GM15510 (cell line): ENCODE results near the gene TAF1B.

Source experiments
- POLR2A ChIP-seq: IDR thresholded peaks from 3 replicates; pipeline ENCODE4 v1.6.1; 2011; ENCODE audit warnings: borderline replicate concordance; ENCODE audit not compliant: insufficient read length; ENCODE audit errors: extremely low read depth

The TAF1B gene

GRCh38 chr2:9968553-9969497 lies 125.6 kb downstream of the TAF1B start:
- TF ChIP-seq POLR2A: no peak

GRCh38 chr2:9970200-9971044 lies 127.1 kb downstream of the TAF1B start:
- no peak for TF ChIP-seq POLR2A

- no peak for TF ChIP-seq POLR2A
Measured at GRCh38 chr2:9971105-9971818, 128.0 kb downstream of the TAF1B start.

GRCh38 chr2:9971890-9972289 lies 128.6 kb downstream of the TAF1B start:
- no peak for TF ChIP-seq POLR2A

- TF ChIP-seq POLR2A: no peak
Measured at GRCh38 chr2:9972621-9973479, 129.6 kb downstream of the TAF1B start.

- TF ChIP-seq POLR2A: no peak
Measured at GRCh38 chr2:9973690-9974089, 130.4 kb downstream of the TAF1B start.

GRCh38 chr2:9974343-9974742 lies 131.1 kb downstream of the TAF1B start:
- no peak for TF ChIP-seq POLR2A

GRCh38 chr2:9975328-9975727 lies 132.1 kb downstream of the TAF1B start:
- TF ChIP-seq POLR2A: no peak

- TF ChIP-seq POLR2A: no peak
Measured at GRCh38 chr2:9975805-9976447, 132.7 kb downstream of the TAF1B start.

- TF ChIP-seq POLR2A: no peak
Measured at GRCh38 chr2:9979977-9980376, 136.7 kb downstream of the TAF1B start.

GRCh38 chr2:9980520-9980919 lies 137.2 kb downstream of the TAF1B start:
- no peak for TF ChIP-seq POLR2A

GRCh38 chr2:9981655-9982054 lies 138.4 kb downstream of the TAF1B start:
- no peak for TF ChIP-seq POLR2A

GRCh38 chr2:9982248-9982647 lies 139.0 kb downstream of the TAF1B start:
- TF ChIP-seq POLR2A: no peak
